Rectal smooth muscle tissue (tissue), 1 donor: ENCODE measurements around the gene POMZP3.
A peak's percentile ranks its signal among the peaks of the same experiment; 100 is the strongest.
"Not testable (repeated sequence)": the region's sequence is repeated elsewhere in the genome, so short reads cannot be mapped to it uniquely, and the experiment has no call there.

Source experiments
- H3K27ac ChIP-seq: one replicate; pipeline ENCODE4 v1.7.0; 2013; ENCODE audit warnings: low read depth, low read length, inconsistent platforms
- H3K27me3 ChIP-seq: one replicate; pipeline ENCODE4 v1.7.0; 2013; ENCODE audit warnings: low read length; ENCODE audit not compliant: control insufficient read depth, insufficient read depth
- H3K36me3 ChIP-seq: one replicate; pipeline ENCODE4 v1.7.0; 2013; ENCODE audit warnings: low read length; ENCODE audit not compliant: control insufficient read depth, insufficient read depth
- H3K4me1 ChIP-seq: one replicate; pipeline ENCODE4 v1.7.0; 2013; ENCODE audit warnings: low read length; ENCODE audit not compliant: control insufficient read depth, insufficient read depth
- H3K4me3 ChIP-seq: one replicate; pipeline ENCODE4 v1.7.0; 2013; ENCODE audit warnings: low read length
- H3K9ac ChIP-seq: one replicate; pipeline ENCODE4 v1.7.0; 2013; ENCODE audit warnings: low read length

POMZP3 gene

DNA sequence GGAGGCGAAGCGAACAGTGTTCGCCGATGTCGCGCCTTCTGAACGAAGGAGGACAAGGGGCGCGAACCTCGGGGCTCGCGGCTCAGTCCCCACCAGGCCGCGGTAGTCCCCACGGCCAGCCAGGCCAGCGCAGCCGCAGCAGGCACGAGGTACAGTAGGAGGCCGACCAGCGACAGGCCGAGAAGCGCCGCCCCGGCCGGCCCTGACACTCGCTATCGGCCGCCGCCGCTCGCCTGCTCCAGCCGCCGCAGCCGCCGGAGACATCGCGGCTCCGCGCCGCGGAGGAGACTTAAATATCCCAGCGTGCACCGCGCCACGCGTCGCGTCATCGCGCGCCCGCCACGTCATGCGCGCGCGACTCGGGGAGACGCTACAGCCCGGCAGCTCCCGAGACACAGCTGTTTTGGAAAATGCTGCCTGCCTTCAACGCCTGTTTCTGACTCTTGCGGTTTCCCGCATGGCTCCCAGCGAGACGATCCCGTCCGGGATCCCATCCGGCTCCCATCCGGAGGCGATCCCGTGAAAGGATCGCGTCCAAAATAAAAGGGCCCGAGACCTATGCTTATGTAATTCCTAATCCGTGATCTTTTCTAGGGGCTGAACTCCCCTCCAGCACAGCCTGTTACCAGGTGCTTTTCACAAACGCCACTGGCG is at the start of gene POMZP3:
TSS of gene POMZP3 (minus strand) at position 291 of the 654 bp plus-strand sequence. CDS start 1,215 bp downstream, outside the sequence.
- Histone ChIP-seq H3K4me3 (peak within 1 kb of the TSS; percentile 66), H3K27ac (peak within 1 kb of the TSS; percentile 82)
- not testable (repeated sequence) for H3K4me1 ChIP-seq, H3K27me3 ChIP-seq, H3K36me3 ChIP-seq, H3K9ac ChIP-seq

DNA sequence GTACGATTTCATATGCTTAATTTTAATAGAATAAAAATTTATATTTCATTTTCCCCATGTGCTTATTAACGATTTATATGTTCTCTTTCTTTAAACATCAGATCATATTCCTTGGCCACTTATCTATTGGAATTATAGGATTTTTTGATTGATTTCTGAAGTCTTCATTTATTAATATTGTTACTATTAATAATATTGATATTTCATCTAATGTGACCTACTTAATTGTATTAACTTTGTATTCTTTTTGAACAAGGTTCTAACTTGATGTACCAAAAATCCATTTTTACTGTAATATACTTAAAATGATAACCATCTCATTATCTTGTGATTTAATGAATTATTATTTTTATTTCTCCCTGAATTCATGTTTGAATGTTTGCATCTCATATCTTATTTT is 48.7 kb upstream of the POMZP3 start:
- H3K27me3 ChIP-seq, H3K36me3 ChIP-seq, H3K4me3 ChIP-seq, H3K4me1 ChIP-seq, H3K9ac ChIP-seq, H3K27ac ChIP-seq: not testable (repeated sequence)

DNA sequence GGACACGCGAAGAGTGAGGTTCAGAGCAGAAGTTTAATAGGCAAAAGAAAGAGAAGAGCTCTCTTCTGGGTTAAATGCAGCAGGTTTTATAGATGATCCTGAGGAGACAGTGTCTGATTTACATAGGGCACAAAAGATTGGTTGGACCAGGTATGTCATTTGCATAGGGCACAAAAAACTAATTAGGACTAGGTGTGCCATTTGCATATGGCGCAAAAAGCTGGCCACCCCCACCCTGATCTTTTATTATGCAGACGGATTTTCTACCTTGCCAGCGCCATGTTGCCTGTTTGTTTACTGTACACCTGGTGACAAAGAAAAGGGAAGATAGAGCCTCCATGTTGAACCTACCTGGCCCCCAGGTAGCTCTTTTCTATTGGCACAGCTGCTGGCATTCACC is 46.3 kb upstream of the POMZP3 start:
- H3K27me3 ChIP-seq, H3K27ac ChIP-seq, H3K4me3 ChIP-seq, H3K4me1 ChIP-seq, H3K36me3 ChIP-seq, H3K9ac ChIP-seq: not testable (repeated sequence)

DNA sequence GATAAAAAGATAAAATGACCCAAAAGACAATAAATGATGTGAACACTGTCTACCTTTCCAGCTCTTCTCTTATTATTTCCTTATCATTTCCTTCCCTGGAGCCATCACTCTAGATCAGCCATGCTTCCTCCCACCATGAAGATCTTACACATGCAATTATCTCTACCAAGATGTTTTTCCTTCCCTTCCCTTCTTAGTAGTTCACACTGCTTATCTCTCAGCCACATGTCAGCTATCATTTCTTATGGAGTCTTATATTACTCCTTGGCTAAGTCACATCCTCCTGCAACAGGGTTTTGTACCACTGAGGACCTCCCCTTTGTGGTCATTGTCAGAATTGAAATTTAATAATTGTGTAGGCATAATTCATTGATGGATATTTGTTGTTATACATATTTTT is 32.1 kb upstream of the POMZP3 start:
- not testable (repeated sequence) for H3K4me3 ChIP-seq, H3K27ac ChIP-seq, H3K27me3 ChIP-seq, H3K4me1 ChIP-seq, H3K36me3 ChIP-seq, H3K9ac ChIP-seq

DNA sequence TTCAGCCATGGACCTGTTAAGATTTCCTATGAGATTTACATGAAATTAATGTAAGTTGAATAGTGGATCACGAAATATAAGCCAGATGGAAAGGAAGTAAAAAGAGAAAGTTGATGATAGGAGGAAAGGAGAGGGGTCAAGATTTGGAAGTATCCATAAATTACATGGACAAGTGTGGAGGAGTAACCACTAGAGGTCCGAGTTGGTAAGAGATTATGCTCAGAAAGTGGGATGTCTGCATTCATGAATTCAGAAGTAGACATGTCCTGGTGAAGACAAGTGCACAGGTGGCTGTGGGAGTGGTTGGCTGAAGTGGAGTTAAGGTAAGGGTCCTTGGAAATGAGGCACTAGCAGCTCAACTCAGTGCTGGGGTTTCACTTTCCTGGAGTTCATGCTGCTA is 29.3 kb upstream of the POMZP3 start:
- not testable (repeated sequence) for H3K4me1 ChIP-seq, H3K4me3 ChIP-seq, H3K27me3 ChIP-seq, H3K27ac ChIP-seq, H3K9ac ChIP-seq, H3K36me3 ChIP-seq

DNA sequence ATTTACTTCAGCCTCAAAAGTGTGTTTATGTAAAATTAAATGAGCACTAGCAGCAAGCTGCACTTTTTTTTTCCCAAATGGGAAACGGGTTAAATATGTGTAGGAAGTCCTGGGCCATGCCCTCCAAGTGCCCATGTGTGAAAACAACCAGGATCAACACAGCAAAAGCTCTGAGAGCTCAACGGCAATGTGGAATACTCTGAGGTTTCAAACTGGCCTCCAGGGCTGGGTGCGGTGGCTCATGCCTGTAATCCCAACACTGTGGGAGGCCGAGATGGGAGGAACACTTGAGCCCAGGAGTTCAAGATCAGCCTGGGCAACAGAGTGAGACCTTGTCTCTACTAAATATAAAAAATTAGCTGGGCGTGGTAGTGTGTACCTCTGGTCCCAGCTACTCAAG is 15.5 kb upstream of the POMZP3 start:
- not testable (repeated sequence) for H3K4me3 ChIP-seq, H3K36me3 ChIP-seq, H3K27ac ChIP-seq, H3K27me3 ChIP-seq, H3K4me1 ChIP-seq, H3K9ac ChIP-seq

DNA sequence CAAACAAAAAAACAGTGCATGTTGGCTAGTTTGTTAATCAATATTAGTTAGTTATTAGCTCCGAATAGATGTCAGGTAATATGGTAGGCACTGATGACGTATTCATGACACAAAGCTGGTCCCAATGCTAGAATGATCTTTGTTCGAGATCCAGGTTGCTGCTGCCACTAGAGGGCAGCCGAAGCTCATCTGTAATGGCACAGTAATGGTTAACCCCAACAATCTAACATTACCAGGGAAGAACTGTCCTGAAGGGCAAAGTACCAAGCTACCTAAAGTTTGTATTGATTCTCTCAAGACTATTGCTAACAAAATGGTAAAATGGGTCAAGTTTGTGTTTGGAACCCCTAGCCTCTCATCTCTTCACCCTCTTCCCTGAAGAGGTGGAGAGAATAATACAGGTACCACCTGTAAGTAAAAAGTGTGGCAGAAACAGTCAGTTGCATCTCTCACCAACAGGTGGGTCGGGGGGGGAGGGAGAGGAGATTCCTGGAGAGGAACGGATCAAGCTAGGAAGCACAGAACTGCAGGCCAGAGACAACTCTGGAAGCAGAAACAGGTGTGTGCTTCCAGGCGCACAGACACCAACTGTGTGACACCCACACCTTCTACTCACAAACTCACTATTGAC is 10.1 kb upstream of the POMZP3 start:
- H3K4me3 ChIP-seq, H3K27ac ChIP-seq, H3K9ac ChIP-seq, H3K36me3 ChIP-seq, H3K4me1 ChIP-seq, H3K27me3 ChIP-seq: not testable (repeated sequence)

DNA sequence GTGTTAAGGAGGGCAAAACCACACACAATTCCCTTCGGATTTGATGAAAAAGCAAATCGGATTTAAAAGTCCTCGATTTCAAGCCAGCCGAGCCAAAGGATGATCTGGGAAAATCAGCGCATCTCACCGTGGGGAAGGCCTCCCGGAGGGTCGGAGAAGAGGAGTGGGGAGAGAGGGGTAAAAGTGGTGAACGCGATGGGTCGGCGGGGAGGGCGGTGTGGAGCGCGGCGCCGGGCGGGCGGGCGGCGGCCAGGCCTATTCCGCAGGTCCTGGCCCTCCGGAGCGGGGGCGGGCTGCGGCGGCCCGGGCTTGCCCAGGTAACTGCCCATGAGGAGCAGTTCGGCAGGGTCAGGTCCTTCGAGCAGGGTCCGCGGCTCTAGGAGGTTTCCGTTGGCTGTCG is 498 bp downstream of the POMZP3 start:
- H3K36me3 ChIP-seq, H3K9ac ChIP-seq, H3K4me1 ChIP-seq, H3K27me3 ChIP-seq: not testable (repeated sequence)
- Histone ChIP-seq H3K4me3 (peak overlapping the region; percentile 66), H3K27ac (peak overlapping the region; percentile 55)

DNA sequence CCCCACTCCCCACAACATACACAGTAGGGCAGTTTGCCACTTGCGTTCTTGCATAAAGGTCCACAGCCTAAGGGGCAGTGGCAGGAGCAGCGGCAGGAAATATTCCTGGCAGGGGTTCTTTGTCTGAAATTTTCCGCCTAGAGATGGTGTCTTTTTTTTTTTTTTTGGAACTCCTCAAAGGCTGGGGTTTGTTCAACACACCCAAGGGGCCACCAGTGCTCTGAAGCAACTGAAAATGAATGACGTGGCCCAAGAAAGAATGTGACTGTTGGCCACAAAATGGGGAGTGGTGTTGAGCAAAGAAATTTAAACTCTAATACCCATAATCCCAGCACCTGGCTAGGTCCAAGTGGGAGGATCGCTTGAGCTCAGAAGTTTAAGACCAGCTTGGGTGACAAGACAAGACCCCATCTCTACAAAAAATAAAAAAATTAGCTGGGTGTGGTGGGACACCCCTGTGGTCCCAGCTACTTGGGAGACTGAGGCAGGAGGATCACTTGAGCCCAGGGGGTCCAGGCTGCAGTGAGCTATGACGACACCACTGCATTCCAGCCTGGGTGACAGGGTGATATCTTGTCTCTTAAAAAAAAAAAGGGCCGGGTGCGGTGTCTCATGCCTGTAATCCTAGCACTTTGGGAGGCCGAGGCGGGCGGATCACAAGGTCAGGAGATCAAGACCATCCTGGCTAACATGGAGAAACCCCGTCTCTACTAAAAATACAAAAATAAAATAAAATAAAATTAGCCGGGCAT is 7.5 kb downstream of the POMZP3 start:
- not testable (repeated sequence) for H3K27me3 ChIP-seq, H3K27ac ChIP-seq, H3K4me1 ChIP-seq, H3K36me3 ChIP-seq, H3K9ac ChIP-seq, H3K4me3 ChIP-seq

DNA sequence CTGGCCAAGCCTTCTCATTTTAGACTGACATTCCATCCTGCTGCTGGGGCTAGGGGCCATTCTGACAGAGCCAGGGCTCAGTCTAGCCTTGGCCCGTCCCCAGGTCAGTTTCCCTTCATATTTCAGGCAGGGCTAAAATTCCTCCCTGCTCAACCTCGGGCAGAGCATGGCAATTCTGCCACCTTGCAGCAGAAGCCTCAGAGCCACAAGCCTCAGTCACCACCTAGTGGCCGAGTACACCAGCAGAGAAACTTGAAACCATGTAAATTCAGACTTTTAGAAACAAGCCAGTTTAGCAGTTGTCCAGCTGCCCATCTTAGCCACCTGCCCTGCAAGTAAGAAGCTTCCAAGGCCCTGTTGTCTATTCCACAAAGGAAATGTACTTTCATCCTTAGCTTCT is 13.3 kb downstream of the POMZP3 start:
- not testable (repeated sequence) for H3K4me3 ChIP-seq, H3K27me3 ChIP-seq, H3K36me3 ChIP-seq, H3K4me1 ChIP-seq, H3K9ac ChIP-seq, H3K27ac ChIP-seq

DNA sequence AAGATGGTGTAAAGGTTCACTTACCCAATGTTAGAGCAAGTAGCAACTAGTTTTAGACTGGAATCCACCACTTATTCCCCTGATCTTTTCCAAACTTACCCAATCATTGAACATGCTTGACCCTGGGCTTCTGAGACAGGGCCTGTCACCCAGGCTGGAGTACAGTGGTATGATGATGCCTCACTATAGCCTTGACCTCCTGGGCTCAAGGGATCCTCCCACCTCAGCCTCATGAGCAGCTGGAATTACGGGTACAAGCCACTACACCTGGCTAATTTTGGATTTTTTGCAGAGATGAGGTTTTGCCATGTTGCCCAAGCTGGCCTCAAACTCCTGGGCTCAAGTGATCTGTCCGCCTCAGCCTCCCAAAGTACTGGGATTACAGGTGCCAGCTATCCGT is 14.8 kb downstream of the POMZP3 start:
- not testable (repeated sequence) for H3K36me3 ChIP-seq, H3K27me3 ChIP-seq, H3K4me3 ChIP-seq, H3K9ac ChIP-seq, H3K4me1 ChIP-seq, H3K27ac ChIP-seq

DNA sequence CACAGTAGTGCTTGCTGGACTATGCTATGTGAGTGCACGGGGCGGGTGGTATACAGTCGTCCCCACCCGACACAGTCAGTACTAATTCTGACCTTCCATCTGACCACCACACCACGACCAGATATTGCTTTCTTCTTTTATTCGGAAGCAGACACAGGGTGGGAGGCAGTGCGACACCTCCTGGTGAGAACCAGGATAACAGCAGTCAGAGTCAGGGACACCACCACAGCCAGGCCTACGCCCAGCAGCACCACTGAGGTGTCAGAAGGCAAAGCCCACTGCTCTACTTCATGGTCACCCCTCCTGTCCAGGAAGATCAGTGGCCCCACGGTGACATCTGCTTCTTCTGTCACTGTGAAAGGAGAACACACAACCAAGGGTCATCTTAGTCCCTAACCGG is 17.2 kb downstream of the POMZP3 start:
- not testable (repeated sequence) for H3K27me3 ChIP-seq, H3K9ac ChIP-seq, H3K4me1 ChIP-seq, H3K4me3 ChIP-seq, H3K36me3 ChIP-seq, H3K27ac ChIP-seq

DNA sequence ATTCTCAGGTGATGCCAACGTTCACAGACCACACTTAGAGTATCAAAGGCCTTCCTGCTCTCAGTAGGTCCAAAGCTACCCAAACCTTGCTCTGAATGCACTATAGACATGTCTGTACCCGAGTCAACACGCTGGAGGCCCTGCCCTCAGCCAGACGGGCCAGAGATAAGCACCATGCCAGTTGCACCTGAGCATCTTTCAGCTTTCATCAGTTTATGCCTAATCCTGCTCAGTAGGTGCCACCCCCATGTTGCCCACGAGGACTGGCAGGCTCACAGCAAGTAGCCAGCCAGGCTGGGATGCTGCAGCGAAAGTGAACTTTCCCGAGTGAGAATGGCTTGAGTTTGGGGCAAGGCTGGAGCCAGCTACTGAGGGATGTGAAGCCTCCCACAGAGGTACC is 18.6 kb downstream of the POMZP3 start:
- not testable (repeated sequence) for H3K4me1 ChIP-seq, H3K27ac ChIP-seq, H3K9ac ChIP-seq, H3K36me3 ChIP-seq, H3K4me3 ChIP-seq, H3K27me3 ChIP-seq
